H1 (cell line): ENCODE results near the gene DDX47. TPM values are rescaled to one million over a fixed set of nuclear protein-coding genes. Genes with fewer than 3 reads are reported as not detected.

Experiments used
- CTCF ChIA-PET: fragments of 300-600 bp; sonication (Branson Sonifier 250); formaldehyde crosslinking; loops from one replicate; lab custom pipeline; 2021; ENCODE audit not compliant: partially characterized antibody; lab: Charles Lee
- POLR2A ChIA-PET: fragments of 300-600 bp; sonication (Branson Sonifier 250); formaldehyde crosslinking; loops from one replicate; lab custom pipeline; 2021; ENCODE audit warnings: inconsistent platforms; ENCODE audit not compliant: partially characterized antibody; lab: Charles Lee
- DNase-seq, 2 experiments: peaks; one replicate each; pipeline versions ENCODE4 v3.0.0 to v3.0.0-alpha.2; 2010 to 2022; ENCODE audit warnings: low spot score in 2 of 2, low read depth in 1 of 2, mixed read lengths in 1 of 2
- FAIRE-seq: peaks from 2 replicates; lab custom pipeline; 2011; peaks lifted over from hg19 to GRCh38; lab: Jason Lieb, UNC
- H2AFZ ChIP-seq: 2 replicates; pipeline ENCODE4 v1.8.1; 2012; ENCODE audit warnings: low read length, inconsistent platforms
- H2AK5ac ChIP-seq: 2 replicates; pipeline ENCODE4 v1.6.1; 2013; ENCODE audit warnings: low read depth, low read length
- H2BK120ac ChIP-seq: replicated peaks from 2 replicates; pipeline ENCODE3; 2013; ENCODE audit warnings: low read depth, low read length, inconsistent platforms
- H2BK12ac ChIP-seq: 2 replicates; pipeline ENCODE4 v1.6.1; 2013; ENCODE audit warnings: low read depth, low read length
- H2BK15ac ChIP-seq: 2 replicates; pipeline ENCODE4 v1.6.1; 2013; ENCODE audit warnings: low read length
- H2BK20ac ChIP-seq: 2 replicates; pipeline ENCODE4 v1.6.1; 2013; ENCODE audit warnings: low read length
- H2BK5ac ChIP-seq: 2 replicates; pipeline ENCODE4 v1.6.1; 2013; ENCODE audit warnings: low read depth, low read length
- H3K14ac ChIP-seq: 2 replicates; pipeline ENCODE4 v1.6.1; 2013; ENCODE audit warnings: inconsistent platforms; ENCODE audit not compliant: insufficient read length
- H3K18ac ChIP-seq: 2 replicates; pipeline ENCODE4 v1.6.1; 2013; ENCODE audit warnings: low read length; ENCODE audit errors: extremely low read depth
- H3K23ac ChIP-seq: 2 replicates; pipeline ENCODE4 v1.6.1; 2013; ENCODE audit warnings: inconsistent platforms; ENCODE audit not compliant: insufficient read length
- H3K23me2 ChIP-seq: 2 replicates; pipeline ENCODE4 v1.6.1; 2013; ENCODE audit warnings: low read depth, low read length
- H3K27ac ChIP-seq: 2 replicates; pipeline ENCODE4 v1.6.1; 2011; ENCODE audit warnings: low read depth, low read length, inconsistent platforms
- H3K27me3 ChIP-seq, 4 experiments: replicated peaks in 1 of 4; 1 replicate in 1 of 4; 2 replicates in 3 of 4; pipeline versions ENCODE4 v1.6.1 to v1.8.1; 2011 to 2013; ENCODE audit warnings: low read length in 3 of 4, mild to moderate bottlenecking in 3 of 4, inconsistent platforms in 2 of 4, mixed read lengths in 2 of 4, moderate library complexity in 1 of 4; ENCODE audit not compliant: control insufficient read depth in 3 of 4, insufficient read depth in 3 of 4; ENCODE audit errors: extremely low read depth in 1 of 4
- H3K36me3 ChIP-seq, 4 experiments: 2 replicates each; pipeline versions ENCODE4 v1.6.1 to v1.8.1; 2011 to 2013; ENCODE audit warnings: mild to moderate bottlenecking in 4 of 4, low read length in 3 of 4, moderate library complexity in 2 of 4, control low read depth in 1 of 4, inconsistent platforms in 1 of 4; ENCODE audit not compliant: insufficient read depth in 4 of 4, control insufficient read depth in 2 of 4
- H3K4ac ChIP-seq: replicated peaks from 2 replicates; pipeline ENCODE3; 2013; ENCODE audit warnings: low read length, low read depth, mixed read lengths, inconsistent platforms; ENCODE audit not compliant: insufficient read length
- H3K4me1 ChIP-seq, 4 experiments: replicated peaks in 1 of 4; 1 replicate in 1 of 4; 2 replicates in 3 of 4; pipeline versions ENCODE4 v1.6.1 to v1.8.1; 2011 to 2013; ENCODE audit warnings: low read length in 3 of 4, inconsistent platforms in 2 of 4, mixed read lengths in 1 of 4; ENCODE audit not compliant: insufficient read depth in 4 of 4, control insufficient read depth in 3 of 4
- H3K4me2 ChIP-seq, 2 experiments: 2 replicates each; pipeline versions ENCODE4 v1.6.1 to v1.8.1; 2011 to 2013; ENCODE audit warnings: low read depth in 2 of 2, low read length in 2 of 2, control low read depth in 1 of 2, inconsistent platforms in 1 of 2, mild to moderate bottlenecking in 1 of 2; ENCODE audit not compliant: insufficient read depth in 1 of 2
- H3K4me3 ChIP-seq, 4 experiments: fragments of 200-600, 300-600 bp in 1 of 4; sonication (generic), shearing (Covaris generic), sonication (Bioruptor Twin) in 1 of 4; 2 replicates each; pipeline versions ENCODE4 v1.5.1 to v1.8.1; 2011 to 2016; ENCODE audit warnings: low read length in 4 of 4, low read depth in 3 of 4, control low read depth in 2 of 4, inconsistent platforms in 2 of 4, mild to moderate bottlenecking in 2 of 4, mixed read lengths in 1 of 4, moderate library complexity in 1 of 4; ENCODE audit not compliant: insufficient read depth in 2 of 4; ENCODE audit errors: extremely low read depth in 1 of 4
- H3K56ac ChIP-seq: replicated peaks from 2 replicates; pipeline ENCODE3; 2013; ENCODE audit warnings: low read depth, mild to moderate bottlenecking, mixed read lengths, low read length, inconsistent platforms; ENCODE audit not compliant: insufficient read length
- H3K79me1 ChIP-seq: 2 replicates; pipeline ENCODE4 v1.6.1; 2013; ENCODE audit warnings: low read depth, low read length, control low read depth
- H3K79me2 ChIP-seq, 2 experiments: 2 replicates each; pipeline versions ENCODE4 v1.6.1 to v1.8.1; 2012 to 2013; ENCODE audit warnings: low read length in 2 of 2, mild to moderate bottlenecking in 2 of 2, inconsistent platforms in 1 of 2; ENCODE audit not compliant: insufficient read depth in 2 of 2, control insufficient read depth in 1 of 2
- H3K9ac ChIP-seq, 4 experiments: replicated peaks in 1 of 4; 1 replicate in 1 of 4; 2 replicates in 3 of 4; pipeline versions ENCODE4 v1.6.1 to v1.8.1; 2011 to 2013; ENCODE audit warnings: low read depth in 3 of 4, low read length in 3 of 4, control low read depth in 2 of 4, mild to moderate bottlenecking in 2 of 4, moderate library complexity in 2 of 4, inconsistent platforms in 1 of 4; ENCODE audit errors: extremely low read depth in 1 of 4
- H3K9me3 ChIP-seq, 2 experiments: 2 replicates each; pipeline versions ENCODE4 v1.6.1 to v1.8.1; 2012 to 2013; ENCODE audit warnings: mild to moderate bottlenecking in 2 of 2, moderate library complexity in 2 of 2, control low read depth in 1 of 2, inconsistent platforms in 1 of 2, low read depth in 1 of 2, low read length in 1 of 2, mixed read lengths in 1 of 2; ENCODE audit not compliant: insufficient read depth in 2 of 2
- H4K20me1 ChIP-seq, 2 experiments: replicated peaks in 1 of 2; 2 replicates each; pipeline versions ENCODE3 to v1.8.1; 2011 to 2013; ENCODE audit warnings: inconsistent platforms in 2 of 2, low read length in 2 of 2, mild to moderate bottlenecking in 1 of 2; ENCODE audit not compliant: insufficient read depth in 2 of 2, control insufficient read depth in 1 of 2
- H4K5ac ChIP-seq: 2 replicates; pipeline ENCODE4 v1.6.1; 2013; ENCODE audit warnings: low read length, low read depth, mixed read lengths, inconsistent platforms; ENCODE audit not compliant: insufficient read length
- H4K8ac ChIP-seq: 2 replicates; pipeline ENCODE4 v1.8.0; 2013; ENCODE audit warnings: mild to moderate bottlenecking, moderate library complexity, low read length, inconsistent platforms; ENCODE audit not compliant: insufficient read depth; ENCODE audit errors: extremely low read depth
- H4K91ac ChIP-seq: replicated peaks from 2 replicates; pipeline ENCODE3; 2013; ENCODE audit warnings: low read length, mixed read lengths, inconsistent platforms; ENCODE audit not compliant: insufficient read length
- EGR1 ChIP-seq: IDR thresholded peaks from 2 replicates; pipeline ENCODE4 v1.6.1; 2011; ENCODE audit warnings: low read depth, low read length, borderline replicate concordance
- EP300 ChIP-seq, 2 experiments: IDR thresholded peaks; 1 replicate in 1 of 2; 2 replicates in 1 of 2; pipeline ENCODE4 v1.6.1; 2011 to 2012; ENCODE audit warnings: low read depth in 2 of 2, low read length in 2 of 2, mild to moderate bottlenecking in 2 of 2, borderline replicate concordance in 1 of 2, inconsistent platforms in 1 of 2, moderate library complexity in 1 of 2
- GABPA ChIP-seq: IDR thresholded peaks from 2 replicates; pipeline ENCODE4 v1.6.1; 2011; ENCODE audit warnings: mild to moderate bottlenecking, low read length, moderate library complexity, borderline replicate concordance; ENCODE audit not compliant: insufficient read depth
- GTF2F1 ChIP-seq: IDR thresholded peaks from 2 replicates; pipeline ENCODE4 v1.6.1; 2012; ENCODE audit warnings: low read depth, low read length, improper control_type of control experiment, borderline replicate concordance
- JUND ChIP-seq: IDR thresholded peaks from 2 replicates; pipeline ENCODE4 v1.6.1; 2011; ENCODE audit warnings: mild to moderate bottlenecking, improper control_type of control experiment, low read length
- KDM1A ChIP-seq: fragments of 200-600, 300-600 bp; sonication (generic); IDR thresholded peaks from 2 replicates; pipeline ENCODE4 v1.7.1; 2016; ENCODE audit warnings: mild to moderate bottlenecking, low read length, borderline replicate concordance
- SAP30 ChIP-seq: fragments of 300-600 bp; sonication (generic); IDR thresholded peaks from 2 replicates; pipeline ENCODE4 v1.7.1; 2012; ENCODE audit warnings: low read length, moderate library complexity, mild to moderate bottlenecking, inconsistent platforms; ENCODE audit not compliant: insufficient read depth, insufficient replicate concordance
- SIN3A ChIP-seq, 2 experiments: IDR thresholded peaks in 1 of 2; conservative IDR thresholded peaks in 1 of 2; 2 replicates each; pipeline ENCODE4 v1.6.1; 2011 to 2012; ENCODE audit warnings: low read length in 2 of 2, improper control_type of control experiment in 1 of 2, low read depth in 1 of 2, mild to moderate bottlenecking in 1 of 2
- SIX5 ChIP-seq: IDR thresholded peaks from 2 replicates; pipeline ENCODE4 v1.6.1; 2011; ENCODE audit warnings: mild to moderate bottlenecking, low read depth, low read length
- SRF ChIP-seq: IDR thresholded peaks from 2 replicates; pipeline ENCODE4 v1.6.1; 2011; ENCODE audit warnings: mild to moderate bottlenecking, low read depth, low read length, moderate library complexity
- USF2 ChIP-seq: IDR thresholded peaks from 2 replicates; pipeline ENCODE4 v1.6.1; 2011; ENCODE audit warnings: low read length, improper control_type of control experiment
- YY1 ChIP-seq: IDR thresholded peaks from 2 replicates; pipeline ENCODE4 v1.6.1; 2011; ENCODE audit warnings: low read depth, mild to moderate bottlenecking, low read length
- ZNF274 ChIP-seq: IDR thresholded peaks from 2 replicates; pipeline ENCODE4 v1.7.0; 2012; ENCODE audit warnings: low read length, borderline replicate concordance; ENCODE audit errors: extremely low read depth
- WGBS, 2 experiments: shearing (Covaris generic) in 1 of 2; methylation state at CpG; one replicate each; pipeline versions ENCODE4 v1.1.6 to v1.1.7; 2013 to 2015; ENCODE audit warnings: low lambda C conversion rate in 2 of 2, mixed read lengths in 2 of 2, inconsistent platforms in 1 of 2, low coverage in 1 of 2, missing lambda C conversion rate in 1 of 2; ENCODE audit not compliant: insufficient replicate concordance in 2 of 2, insufficient coverage in 1 of 2, insufficient read length in 1 of 2; ENCODE audit errors: extremely low coverage in 1 of 2, missing lambda C conversion rate in 1 of 2; 5-methylcytosine and 5-hydroxymethylcytosine counted together
- polyA plus RNA-seq, 7 experiments: library from polyadenylated mRNA; depleted of rRNA in 3 of 7; stranded (reverse) in 5 of 7; unstranded in 2 of 7; fragments of >200 nt in 5 of 7; fragments of 200-250 nt in 2 of 7; gene quantifications; 1 replicate in 5 of 7; 2 replicates in 1 of 7; 4 replicates in 1 of 7; pipeline versions ENCODE4 v1.2.1 to v1.2.3, GENCODE V29; 2011 to 2013; ENCODE audit warnings: missing spikeins in 2 of 7, mixed read lengths in 2 of 7
- total RNA-seq: library from RNA; stranded (reverse); fragmentation: NEBNext Ultra II Directional; extraction: Animal tissue kit (Norgen Biotek cat#: 25700); gene quantifications from 2 replicates; pipeline ENCODE4 v1.2.1, GENCODE V29; 2021

The DDX47 gene
- total and polyA plus RNA-seq, 2 of the 8 experiments (the other 6 are each of a cell fraction or from before 2014, with no cell fraction given) = 54.4 to 74.2 TPM

GRCh38 chr12:12859690-12860089 lies 46.5 kb downstream of the DDX47 start:
- Histone ChIP-seq H2AFZ (no peak overlapping the region), H3K79me1 (no peaks in the 10 kb centered on the region), H4K20me1 (peaks cover 0 to 2% of the 10 kb centered on the region in 2 experiments), H2BK120ac (no peak overlapping the region), H4K5ac (no peak overlapping the region), H3K9me3 (no peaks in the 10 kb centered on the region), H3K27ac (no peak overlapping the region), H3K27me3 (no peaks in the 10 kb centered on the region), H2BK20ac (no peak overlapping the region), H3K23ac (no peak overlapping the region), H3K23me2 (no peaks in the 10 kb centered on the region), H3K56ac (no peak overlapping the region), H3K14ac (no peak overlapping the region), H2BK15ac (no peak overlapping the region), H3K36me3 (no peaks in the 10 kb centered on the region), H3K79me2 (no peaks in the 10 kb centered on the region), H2AK5ac (no peak overlapping the region), H3K4ac (no peak overlapping the region), H3K4me3 (no peak overlapping the region), H4K8ac (no peak overlapping the region), H2BK12ac (no peak overlapping the region), H4K91ac (no peak overlapping the region), H3K4me2 (no peak overlapping the region), H3K4me1 (peaks cover 0 to 5% (median 0%) of the 10 kb centered on the region in 4 experiments; a peak in 1 of 7 replicates), H2BK5ac (no peak overlapping the region), H3K18ac (no peak overlapping the region), H3K9ac (no peak overlapping the region)
- FAIRE-seq (no peak), DNase-seq (no peak)
- 75% methylated on average over 1 of the region's 1 CpG; no CpG with 5 or more reads in 1 of the 2 experiments for WGBS, 2 experiments
- ChIA-PET CTCF (no interaction called here), POLR2A (no interaction called here)
- TF ChIP-seq SRF = no peak
- no peak for TF ChIP-seq EP300 (IDR thresholded peaks at IDR 0.05; ENCODE audit: borderline replicate concordance in 1 of 2, low read depth in 2 of 2, low read length in 2 of 2)
- no peak for TF ChIP-seq SIN3A (conservative IDR thresholded peaks at IDR 0.05 in 1 of 2, IDR thresholded peaks at IDR 0.05 in 1 of 2; ENCODE audit: low read depth in 1 of 2, low read length in 2 of 2)
- TF ChIP-seq EGR1 = no peak
- no peak for TF ChIP-seq GTF2F1
- no peak for TF ChIP-seq YY1
- no peak for TF ChIP-seq KDM1A
- TF ChIP-seq USF2 = no peak
- TF ChIP-seq GABPA = no peak
- TF ChIP-seq SIX5 = no peak
- no peak for TF ChIP-seq SAP30
- no peak for TF ChIP-seq JUND
- TF ChIP-seq ZNF274 = no peak
